Smooth muscle cell of the brain vasculature (primary cell): Measurements from ENCODE around the gene PADI1.

Experiments used
- DNase-seq: peaks from one replicate; pipeline ENCODE4 v3.0.0-alpha.2; 2012; ENCODE audit warnings: low read depth, low spot score

The PADI1 gene

GRCh38 chr1:17214876-17215544 lies 10.1 kb downstream of the PADI1 start:
- no peak for DNase-seq

GRCh38 chr1:17215545-17215890 lies 10.6 kb downstream of the PADI1 start:
- no peak for DNase-seq

- DNase-seq: no peak
These were observed 11.2 kb downstream of the PADI1 start for GRCh38 chr1:17216078-17216477.

GRCh38 chr1:17217607-17218006 lies 12.7 kb downstream of the PADI1 start:
- DNase-seq: no peak

- no peak for DNase-seq
These were observed 14.0 kb downstream of the PADI1 start for GRCh38 chr1:17218939-17219338.

- DNase-seq: no peak
These were observed 15.4 kb downstream of the PADI1 start for GRCh38 chr1:17220287-17220686.

GRCh38 chr1:17222557-17222956 lies 17.6 kb downstream of the PADI1 start:
- no peak for DNase-seq

GRCh38 chr1:17224434-17224833 lies 19.5 kb downstream of the PADI1 start:
- DNase-seq: no peak

- no peak for DNase-seq
These were observed 20.2 kb downstream of the PADI1 start for GRCh38 chr1:17225140-17225539.

GRCh38 chr1:17227358-17227915 lies 22.5 kb downstream of the PADI1 start:
- DNase-seq: no peak

- no peak for DNase-seq
These were observed 23.7 kb downstream of the PADI1 start for GRCh38 chr1:17228619-17229018.

GRCh38 chr1:17229379-17229778 lies 24.5 kb downstream of the PADI1 start:
- no peak for DNase-seq

GRCh38 chr1:17230106-17230505 lies 25.2 kb downstream of the PADI1 start:
- DNase-seq: no peak

GRCh38 chr1:17230671-17231310 lies 25.9 kb downstream of the PADI1 start:
- DNase-seq: no peak

- no peak for DNase-seq
These were observed 28.1 kb downstream of the PADI1 start for GRCh38 chr1:17232759-17233661.

- no peak for DNase-seq
These were observed 28.9 kb downstream of the PADI1 start for GRCh38 chr1:17233675-17234320.

- no peak for DNase-seq
These were observed 29.5 kb downstream of the PADI1 start for GRCh38 chr1:17234405-17234804.

GRCh38 chr1:17235135-17235885 lies 30.4 kb downstream of the PADI1 start:
- no peak for DNase-seq

GRCh38 chr1:17236779-17237560 lies 32.0 kb downstream of the PADI1 start:
- DNase-seq: peak; percentile 73

- no peak for DNase-seq
These were observed 32.6 kb downstream of the PADI1 start for GRCh38 chr1:17237561-17237903.
